Sigmoid colon (tissue), 7 donors: Measurements from ENCODE around the gene ITGB5. TPM values are rescaled to one million over a fixed set of nuclear protein-coding genes. Genes with fewer than 3 reads are reported as not detected.

ENCODE experiments used
- DNase-seq: peaks from one replicate; pipeline ENCODE4 v3.0.0-alpha.2; 2019
- H3K27ac ChIP-seq, 4 donors: fragments of 200-600 bp; sonication (generic); one replicate each; pipeline ENCODE4 v1.5.1; 2016 to 2019; ENCODE audit warnings: mild to moderate bottlenecking in 1 of 4
- H3K27me3 ChIP-seq, 3 donors: fragments of 200-600 bp; sonication (generic); one replicate each; pipeline ENCODE4 v1.5.1; 2019; ENCODE audit warnings: mild to moderate bottlenecking in 1 of 3
- H3K36me3 ChIP-seq, 4 donors: fragments of 200-600 bp; sonication (generic); one replicate each; pipeline ENCODE4 v1.5.1; 2016 to 2019
- H3K4me1 ChIP-seq, 4 donors: fragments of 200-600 bp; sonication (generic); one replicate each; pipeline ENCODE4 v1.5.1; 2017 to 2019
- H3K4me3 ChIP-seq, 4 donors: fragments of 200-600 bp; sonication (generic); one replicate each; pipeline ENCODE4 v1.5.1; 2017 to 2019; ENCODE audit warnings: mild to moderate bottlenecking in 2 of 4, moderate library complexity in 1 of 4
- H3K9me3 ChIP-seq, 4 donors: fragments of 200-600 bp in 3 of 4; sonication (generic) in 3 of 4; one replicate each; pipeline versions ENCODE4 v1.5.1 to v1.6.1; 2013 to 2019
- EP300 ChIP-seq, 4 donors: sonication (generic); formaldehyde crosslinking; IDR thresholded peaks; one replicate each; pipeline ENCODE4 v1.6.1; 2017; ENCODE audit warnings: antibody characterized with exemption in 4 of 4
- POLR2A ChIP-seq, 2 donors: fragments of 450-650 bp; IDR thresholded peaks; one replicate each; pipeline ENCODE4 v1.6.1; 2016; ENCODE audit warnings: antibody characterized with exemption in 2 of 2, mild to moderate bottlenecking in 2 of 2, moderate library complexity in 2 of 2
- POLR2AphosphoS5 ChIP-seq, 4 donors: sonication (generic); formaldehyde crosslinking; IDR thresholded peaks; one replicate each; pipeline ENCODE4 v1.6.1; 2017; ENCODE audit warnings: antibody characterized with exemption in 4 of 4
- WGBS, 2 donors: extraction: QIAGEN DNeasy Blood & Tissue Kit; methylation state at CpG; one replicate each; pipeline ENCODE4 v1.1.7; 2013; 5-methylcytosine and 5-hydroxymethylcytosine counted together
- intact Hi-C: fragments of 100-400 bp; cut with DNase I; formaldehyde crosslinking; loops from one replicate; pipeline ENCODE4 v1.15.1; 2023
- polyA plus RNA-seq, 3 donors: library from polyadenylated mRNA; stranded (reverse); fragments of 200-250 nt; gene quantifications; one replicate each; pipeline ENCODE4 v1.2.3, GENCODE V29; 2013
- total RNA-seq, 4 donors: library from RNA; depleted of rRNA; stranded (reverse); fragments of >200 nt; gene quantifications; one replicate each; pipeline ENCODE4 v1.1.0, GENCODE V29; 2016
- TF ChIP-seq, protein P1 (sequence below), 4 experiments: fragments of 450-650 bp in 3 of 4; fragments of 200-600 bp in 1 of 4; IDR thresholded peaks; one replicate each; pipeline ENCODE4 v1.5.1; 2016 to 2019; ENCODE audit warnings: antibody characterized with exemption in 4 of 4, mild to moderate bottlenecking in 3 of 4, moderate library complexity in 2 of 4
- donor health status: healthy with polysubstance abuse.
- donor health status: Bipolar disorder and iron deficiency.
- donor health status: healthy.

The ITGB5 gene
- total and polyA plus RNA-seq, 7 donors, result 15.0 to 203 (median 89.2) TPM

- TF ChIP-seq EP300 (IDR thresholded peaks at IDR 0.05) (no peak), POLR2AphosphoS5 (IDR thresholded peaks at IDR 0.05) (no peak), POLR2A (IDR thresholded peaks at IDR 0.05) (no peak)
- TF ChIP-seq, protein P1, sequence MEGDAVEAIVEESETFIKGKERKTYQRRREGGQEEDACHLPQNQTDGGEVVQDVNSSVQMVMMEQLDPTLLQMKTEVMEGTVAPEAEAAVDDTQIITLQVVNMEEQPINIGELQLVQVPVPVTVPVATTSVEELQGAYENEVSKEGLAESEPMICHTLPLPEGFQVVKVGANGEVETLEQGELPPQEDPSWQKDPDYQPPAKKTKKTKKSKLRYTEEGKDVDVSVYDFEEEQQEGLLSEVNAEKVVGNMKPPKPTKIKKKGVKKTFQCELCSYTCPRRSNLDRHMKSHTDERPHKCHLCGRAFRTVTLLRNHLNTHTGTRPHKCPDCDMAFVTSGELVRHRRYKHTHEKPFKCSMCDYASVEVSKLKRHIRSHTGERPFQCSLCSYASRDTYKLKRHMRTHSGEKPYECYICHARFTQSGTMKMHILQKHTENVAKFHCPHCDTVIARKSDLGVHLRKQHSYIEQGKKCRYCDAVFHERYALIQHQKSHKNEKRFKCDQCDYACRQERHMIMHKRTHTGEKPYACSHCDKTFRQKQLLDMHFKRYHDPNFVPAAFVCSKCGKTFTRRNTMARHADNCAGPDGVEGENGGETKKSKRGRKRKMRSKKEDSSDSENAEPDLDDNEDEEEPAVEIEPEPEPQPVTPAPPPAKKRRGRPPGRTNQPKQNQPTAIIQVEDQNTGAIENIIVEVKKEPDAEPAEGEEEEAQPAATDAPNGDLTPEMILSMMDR (IDR thresholded peaks at IDR 0.05), result no peak
- Histone ChIP-seq H3K9me3 (no peaks in the 10 kb centered on the region), H3K4me3 (no peak overlapping the region), H3K36me3 (no peaks in the 10 kb centered on the region), H3K27ac (peak overlapping the region in 2 of 4 donors; percentile 91 to 94), H3K27me3 (no peaks in the 10 kb centered on the region), H3K4me1 (peaks cover 0 to 100% (median 91%) of the 10 kb centered on the region in 4 donors)
- intact Hi-C loops, result no loop called here
- DNase-seq, result no peak
- 78 to 95% methylated on average over 5 of the region's 5 CpGs for WGBS, 2 donors
Observed at GRCh38 chr3:124776856-124777255, 110.3 kb downstream of the ITGB5 start.

DNA sequence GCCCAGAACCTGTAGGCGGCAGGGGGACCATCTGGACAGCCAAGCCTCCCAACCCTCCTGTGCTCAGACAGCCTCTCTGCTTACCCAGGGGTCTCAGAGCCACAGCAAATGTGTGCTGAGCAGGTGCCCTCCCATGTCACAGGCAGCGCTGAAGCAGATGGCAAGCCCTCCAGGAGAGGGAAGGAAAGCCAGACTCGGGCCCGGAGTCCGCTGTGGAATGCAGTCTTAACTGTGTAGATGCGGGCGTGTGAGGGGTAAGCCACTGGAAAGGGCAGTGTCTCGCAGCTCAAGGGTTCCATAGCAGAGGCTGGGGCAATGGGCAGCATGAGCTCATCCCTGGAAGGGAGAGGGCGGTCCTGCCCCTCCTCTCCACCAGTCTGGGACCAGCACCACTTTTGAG is 111.3 kb downstream of the ITGB5 start:
- Histone ChIP-seq H3K4me1 (peaks cover 0 to 100% (median 91%) of the 10 kb centered on the region in 4 donors), H3K27ac (peak overlapping the region in 2 of 4 donors; percentile 5 to 89), H3K27me3 (no peaks in the 10 kb centered on the region), H3K9me3 (no peaks in the 10 kb centered on the region), H3K36me3 (no peaks in the 10 kb centered on the region), H3K4me3 (no peak overlapping the region)
- TF ChIP-seq POLR2AphosphoS5 (IDR thresholded peaks at IDR 0.05) (no peak), EP300 (IDR thresholded peaks at IDR 0.05) (no peak), POLR2A (IDR thresholded peaks at IDR 0.05) (no peak)
- TF ChIP-seq, protein P1 (IDR thresholded peaks at IDR 0.05), result no peak
- no peak for DNase-seq
- intact Hi-C loops, result no loop called here
- 91 to 94% methylated on average over 9 of the region's 9 CpGs for WGBS, 2 donors

GRCh38 chr3:124774841-124775402 is 112.2 kb downstream of the ITGB5 start:
- no peaks in the 10 kb centered on the region for H3K9me3 ChIP-seq
- TF ChIP-seq POLR2A (IDR thresholded peaks at IDR 0.05) (no peak), POLR2AphosphoS5 (IDR thresholded peaks at IDR 0.05) (no peak), EP300 (IDR thresholded peaks at IDR 0.05) (no peak)
- TF ChIP-seq, protein P1 (IDR thresholded peaks at IDR 0.05), result no peak
- 83 to 93% methylated on average over 7 of the region's 7 CpGs for WGBS, 2 donors
- intact Hi-C loops, result no loop called here
- peaks cover 0 to 100% (median 90%) of the 10 kb centered on the region in 4 donors for H3K4me1 ChIP-seq
- H3K27me3 ChIP-seq, result no peaks in the 10 kb centered on the region
- no peak overlapping the region for H3K4me3 ChIP-seq
- DNase-seq, result no peak
- no peaks in the 10 kb centered on the region for H3K36me3 ChIP-seq
- H3K27ac ChIP-seq, result peak overlapping the region; percentile 75 to 89 (median 80)

DNA sequence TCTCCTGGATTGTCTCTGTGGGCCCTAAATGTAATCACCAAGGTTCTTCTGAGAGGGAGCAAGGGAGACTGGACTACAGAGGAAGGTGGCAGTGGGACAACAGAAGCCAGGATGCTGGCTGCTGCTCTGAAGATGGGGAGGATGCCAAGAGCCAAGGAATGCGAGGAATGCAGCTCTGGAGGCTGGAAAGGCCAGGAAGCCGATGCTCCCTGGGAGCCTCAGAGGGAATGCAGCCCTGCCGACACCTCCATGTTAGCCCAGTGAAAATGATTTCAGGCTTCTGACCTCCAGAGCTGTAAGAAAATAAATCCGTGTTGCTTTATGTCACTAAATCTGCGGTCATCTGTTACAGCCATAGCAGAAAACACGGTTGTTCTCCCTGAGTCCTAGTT is 112.8 kb downstream of the ITGB5 start:
- Histone ChIP-seq H3K36me3 (no peaks in the 10 kb centered on the region), H3K4me3 (no peak overlapping the region), H3K9me3 (no peaks in the 10 kb centered on the region), H3K27ac (peak overlapping the region; percentile 75 to 89 (median 80)), H3K27me3 (no peaks in the 10 kb centered on the region), H3K4me1 (peaks cover 0 to 100% (median 87%) of the 10 kb centered on the region in 4 donors)
- TF ChIP-seq POLR2AphosphoS5 (IDR thresholded peaks at IDR 0.05), result peak in 1 of 4 donors; percentile 33
- TF ChIP-seq POLR2A (IDR thresholded peaks at IDR 0.05), result no peak
- no peak for DNase-seq
- intact Hi-C loops, result no loop called here
- WGBS, 2 donors, result 75 to 89% methylated on average over 6 of the region's 6 CpGs

DNA sequence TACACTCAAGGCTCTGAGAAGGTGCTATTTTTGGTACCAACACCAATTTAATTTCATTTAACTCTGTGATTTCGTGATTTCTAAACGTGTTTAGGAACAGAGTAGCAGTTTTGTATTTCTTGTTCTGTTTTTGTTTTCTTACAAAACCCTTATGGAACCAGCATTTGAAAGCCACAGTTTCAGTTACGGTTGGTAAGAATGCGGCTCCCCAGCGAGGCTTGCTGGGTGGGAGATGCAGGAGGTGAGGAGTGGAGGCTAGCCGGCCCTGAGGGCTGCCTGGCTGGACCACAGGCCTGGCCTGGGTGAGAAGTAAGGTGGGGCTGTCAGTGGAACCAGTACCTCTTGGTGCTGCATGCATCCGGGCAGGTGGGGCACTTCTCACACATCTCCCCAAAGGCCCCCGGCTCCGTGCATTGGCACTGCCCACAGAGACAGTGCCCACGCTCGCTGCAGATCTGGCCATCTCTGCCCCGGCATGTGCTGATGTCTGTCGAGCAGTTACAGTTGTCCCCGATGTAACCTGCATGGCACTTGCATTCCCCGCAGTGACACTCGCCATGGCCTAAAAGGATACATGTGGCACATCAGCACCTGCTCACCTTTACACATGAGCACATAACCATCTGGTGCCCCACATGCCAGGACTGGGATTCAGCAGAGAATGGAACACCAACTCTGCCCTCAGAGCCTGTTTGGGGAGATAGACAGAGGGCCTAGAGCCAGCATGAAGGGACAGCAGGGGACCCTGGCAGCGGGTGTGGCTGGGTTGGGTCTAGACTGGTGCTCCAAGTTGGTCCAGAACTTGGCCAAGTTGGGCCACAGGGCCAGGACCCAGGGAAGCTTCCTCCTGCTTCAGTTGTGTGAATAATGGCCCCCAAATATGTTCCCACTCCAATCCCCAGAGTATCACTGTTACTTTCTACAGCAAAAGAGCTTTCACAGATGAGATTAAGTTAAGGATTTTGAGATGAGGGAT is 113.5 kb downstream of the ITGB5 start:
- TF ChIP-seq, protein P1 (IDR thresholded peaks at IDR 0.05), result no peak
- no peak for TF ChIP-seq EP300 (IDR thresholded peaks at IDR 0.05)
- TF ChIP-seq POLR2AphosphoS5 (IDR thresholded peaks at IDR 0.05), result no peak
- no peak for TF ChIP-seq POLR2A (IDR thresholded peaks at IDR 0.05)
- Histone ChIP-seq H3K4me1 (peaks cover 0 to 93% (median 80%) of the 10 kb centered on the region in 4 donors), H3K9me3 (no peaks in the 10 kb centered on the region), H3K36me3 (peaks cover 0 to 6% (median 3%) of the 10 kb centered on the region in 4 donors), H3K27ac (peak overlapping the region; percentile 75 to 89 (median 80)), H3K27me3 (no peaks in the 10 kb centered on the region), H3K4me3 (no peak overlapping the region)
- intact Hi-C loops, result no loop called here
- 94 to 97% methylated on average over 17 of the region's 17 CpGs for WGBS, 2 donors
- DNase-seq, result no peak
